ENCODE measurements around the gene MYBPC2. TPM values are rescaled to one million over a fixed set of nuclear protein-coding genes. Genes with fewer than 3 reads are reported as not detected.

The MYBPC2 gene
- total RNA-seq, 4 donors from 2014 or later: 358 to 988 (median 442) TPM

DNA sequence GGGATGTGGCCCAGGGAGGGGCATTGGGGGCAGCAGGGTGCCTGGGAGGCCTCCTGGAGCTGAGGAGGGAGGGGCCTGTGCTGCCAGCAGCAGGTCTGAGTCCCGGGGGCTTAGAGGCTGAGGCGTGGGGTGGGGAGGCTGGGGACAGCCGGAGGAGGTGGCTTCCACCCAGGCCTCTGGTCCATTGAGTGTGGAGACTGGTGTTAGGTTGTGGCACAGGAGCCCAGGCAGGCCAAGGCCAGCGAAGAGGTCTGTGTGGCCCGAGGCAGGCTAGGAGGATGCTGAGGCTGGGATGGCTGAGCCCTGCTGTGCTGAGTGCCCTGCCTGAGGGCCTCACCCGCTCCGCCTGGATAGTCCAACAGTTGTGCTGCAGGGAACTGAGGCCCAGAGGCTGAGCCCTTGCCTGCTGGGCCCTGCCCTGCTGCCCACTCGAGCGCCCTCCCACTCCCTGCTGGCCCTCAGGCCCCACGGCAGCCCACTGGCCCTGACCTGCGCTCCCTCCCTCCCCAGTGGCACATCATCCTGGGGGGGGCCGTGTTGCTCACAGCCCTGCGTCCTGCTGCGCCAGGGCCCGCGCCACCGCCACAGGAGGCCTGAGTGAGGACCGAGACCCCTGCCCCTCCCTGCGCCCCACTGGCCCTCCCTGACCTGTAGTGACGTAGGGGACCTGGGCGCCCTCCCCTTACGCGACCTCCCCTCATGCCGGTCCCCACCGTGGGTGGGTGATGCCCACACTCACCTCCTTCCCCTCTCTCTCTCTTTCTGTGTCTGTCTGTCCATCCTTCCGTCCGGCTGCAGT lies 48.9 kb downstream of the MYBPC2 start:
- Histone ChIP-seq H3K9me3 (no peaks in the 10 kb centered on the region), H3K27ac (no peak overlapping the region), H3K4me1 (peaks cover 13 to 15% of the 10 kb centered on the region in 2 donors), H3K27me3 (no peaks in the 10 kb centered on the region), H3K36me3 (peaks cover 0 to 43% of the 10 kb centered on the region in 2 donors), H3K4me3 (no peak overlapping the region)
- ATAC-seq (no peak), DNase-seq (no peak)
- TF ChIP-seq, protein P1, sequence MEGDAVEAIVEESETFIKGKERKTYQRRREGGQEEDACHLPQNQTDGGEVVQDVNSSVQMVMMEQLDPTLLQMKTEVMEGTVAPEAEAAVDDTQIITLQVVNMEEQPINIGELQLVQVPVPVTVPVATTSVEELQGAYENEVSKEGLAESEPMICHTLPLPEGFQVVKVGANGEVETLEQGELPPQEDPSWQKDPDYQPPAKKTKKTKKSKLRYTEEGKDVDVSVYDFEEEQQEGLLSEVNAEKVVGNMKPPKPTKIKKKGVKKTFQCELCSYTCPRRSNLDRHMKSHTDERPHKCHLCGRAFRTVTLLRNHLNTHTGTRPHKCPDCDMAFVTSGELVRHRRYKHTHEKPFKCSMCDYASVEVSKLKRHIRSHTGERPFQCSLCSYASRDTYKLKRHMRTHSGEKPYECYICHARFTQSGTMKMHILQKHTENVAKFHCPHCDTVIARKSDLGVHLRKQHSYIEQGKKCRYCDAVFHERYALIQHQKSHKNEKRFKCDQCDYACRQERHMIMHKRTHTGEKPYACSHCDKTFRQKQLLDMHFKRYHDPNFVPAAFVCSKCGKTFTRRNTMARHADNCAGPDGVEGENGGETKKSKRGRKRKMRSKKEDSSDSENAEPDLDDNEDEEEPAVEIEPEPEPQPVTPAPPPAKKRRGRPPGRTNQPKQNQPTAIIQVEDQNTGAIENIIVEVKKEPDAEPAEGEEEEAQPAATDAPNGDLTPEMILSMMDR (IDR thresholded peaks at IDR 0.05 in 4 of 5, conservative IDR thresholded peaks at IDR 0.05 in 1 of 5): no peak
- no peak for TF ChIP-seq POLR2A (IDR thresholded peaks at IDR 0.05)
- in situ Hi-C loops (cut with MboI; ENCODE audit: low sequenced_read_pairs in 4 of 4) (no loop called here), intact Hi-C loops (cut with DNase I; ENCODE audit: low total_unique reads) (loop anchor here (10.0 kb wide), 1 partner anchor 277 kb away; the partner anchor contains the start of gene MYH14)

DNA sequence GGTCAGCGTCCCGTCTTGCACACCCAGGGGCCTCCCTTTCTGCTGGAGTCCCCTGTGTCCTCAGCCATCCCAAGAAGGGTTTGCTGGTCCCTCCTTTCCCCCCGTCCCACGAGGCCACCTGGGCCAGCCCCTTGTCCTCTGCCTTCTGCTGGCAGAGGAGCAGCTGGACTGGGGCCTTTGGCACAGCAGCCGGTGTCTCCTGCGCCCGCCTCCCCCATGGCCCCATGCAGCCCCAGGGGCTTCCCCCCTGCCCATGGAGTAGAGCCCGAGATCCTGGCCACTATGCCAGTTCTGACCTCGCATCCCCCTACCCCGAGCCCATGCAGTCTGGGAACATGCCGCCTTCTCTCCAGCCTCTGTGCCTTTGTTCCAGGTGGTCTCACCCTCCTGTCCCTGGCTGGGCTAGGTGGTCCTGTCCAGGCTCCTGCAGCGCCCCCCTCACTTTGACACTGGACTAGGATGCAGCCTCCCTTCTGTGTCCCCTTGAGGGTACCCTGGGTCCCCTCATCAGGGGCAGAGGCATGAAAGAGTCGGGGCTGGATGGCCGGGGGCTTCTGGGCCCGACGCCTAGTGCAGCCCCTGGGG lies 49.7 kb downstream of the MYBPC2 start:
- DNase-seq (no peak), ATAC-seq (no peak)
- Histone ChIP-seq H3K9me3 (no peaks in the 10 kb centered on the region), H3K27me3 (no peaks in the 10 kb centered on the region), H3K36me3 (peaks cover 0 to 51% of the 10 kb centered on the region in 2 donors), H3K4me1 (peaks cover 6 to 8% of the 10 kb centered on the region in 2 donors), H3K4me3 (no peak overlapping the region), H3K27ac (peak overlapping the region in 1 of 4 donors; percentile 22)
- in situ Hi-C loops (cut with MboI; ENCODE audit: low sequenced_read_pairs in 4 of 4) (no loop called here), intact Hi-C loops (cut with DNase I; ENCODE audit: low total_unique reads) (loop anchor here (10.0 kb wide), 1 partner anchor 278 kb away; the partner anchor contains the start of gene MYH14)
- TF ChIP-seq, protein P1 (IDR thresholded peaks at IDR 0.05 in 4 of 5, conservative IDR thresholded peaks at IDR 0.05 in 1 of 5): no peak
- no peak for TF ChIP-seq POLR2A (IDR thresholded peaks at IDR 0.05)

DNA sequence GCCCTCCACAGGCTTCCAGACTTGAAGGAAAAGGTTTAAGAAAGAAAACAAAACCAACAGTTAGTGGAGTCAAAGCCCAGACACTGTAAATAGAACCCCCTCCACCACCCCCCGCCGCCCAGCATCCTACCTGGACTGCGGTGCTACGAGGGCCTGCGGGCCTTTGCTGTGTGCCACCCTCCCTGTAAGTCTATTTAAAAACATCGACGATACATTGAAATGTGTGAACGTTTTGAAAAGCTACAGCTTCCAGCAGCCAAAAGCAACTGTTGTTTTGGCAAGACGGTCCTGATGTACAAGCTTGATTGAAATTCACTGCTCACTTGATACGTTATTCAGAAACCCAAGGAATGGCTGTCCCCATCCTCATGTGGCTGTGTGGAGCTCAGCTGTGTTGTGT lies 50.2 kb downstream of the MYBPC2 start:
- peaks cover under 1 to 4% of the 10 kb centered on the region in 2 donors for H3K4me1 ChIP-seq
- ATAC-seq: no peak
- no peak for DNase-seq
- intact Hi-C loops (cut with DNase I; ENCODE audit: low total_unique reads): loop anchor here (10.0 kb wide), 1 partner anchor 278 kb away; the partner anchor contains the start of gene MYH14
- no peaks in the 10 kb centered on the region for H3K9me3 ChIP-seq
- no peak for TF ChIP-seq POLR2A (IDR thresholded peaks at IDR 0.05)
- H3K36me3 ChIP-seq: peaks cover 0 to 54% of the 10 kb centered on the region in 2 donors
- H3K27me3 ChIP-seq: no peaks in the 10 kb centered on the region
- H3K27ac ChIP-seq: peak overlapping the region in 2 of 4 donors; percentile 22 to 42
- no peak overlapping the region for H3K4me3 ChIP-seq
- in situ Hi-C loops (cut with MboI; ENCODE audit: low sequenced_read_pairs in 4 of 4): no loop called here

DNA sequence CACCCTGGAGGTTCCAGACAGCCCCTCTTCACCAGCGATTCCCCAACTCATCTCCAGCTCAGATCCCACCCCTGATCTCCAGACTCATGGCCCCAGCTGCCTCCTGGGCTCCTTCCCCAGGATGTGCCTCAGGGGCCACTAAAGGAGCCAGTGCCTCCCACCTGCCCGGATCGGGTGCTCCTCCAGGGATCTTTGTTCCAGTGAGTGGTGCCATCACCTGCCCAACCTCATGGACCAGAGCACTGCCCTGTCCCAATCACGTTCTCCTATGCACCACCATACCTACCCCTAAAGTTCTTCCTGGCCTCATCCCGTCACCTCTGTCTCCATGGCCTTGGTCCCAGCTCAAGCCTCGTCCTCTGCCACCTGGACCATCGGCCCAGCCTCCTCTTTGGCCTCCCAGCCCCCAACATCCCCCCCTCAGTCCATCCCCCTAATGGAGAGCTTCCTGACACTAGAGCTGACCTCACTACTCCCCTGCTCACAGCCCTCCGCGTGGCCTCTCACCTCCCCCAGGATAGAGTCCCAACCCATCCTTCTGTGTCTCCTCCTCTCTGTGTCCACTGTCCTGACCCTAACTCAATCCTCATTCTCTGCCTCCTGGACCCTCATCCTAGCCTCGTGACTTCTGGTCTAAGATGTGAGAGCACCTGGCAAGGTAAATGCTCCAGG lies 52.7 kb downstream of the MYBPC2 start:
- peak overlapping the region in 2 of 4 donors; percentile 26 to 85 for H3K27ac ChIP-seq
- DNase-seq (no peak), ATAC-seq (no peak)
- peaks cover 0 to 33% of the 10 kb centered on the region in 2 donors for H3K36me3 ChIP-seq
- no peaks in the 10 kb centered on the region for H3K9me3 ChIP-seq
- intact Hi-C loops (cut with DNase I; ENCODE audit: low total_unique reads): loop anchor here (10.0 kb wide), 1 partner anchor 281 kb away; the partner anchor contains the start of gene MYH14
- peaks cover 1 to 10% of the 10 kb centered on the region in 2 donors for H3K4me1 ChIP-seq
- in situ Hi-C loops (cut with MboI; ENCODE audit: low sequenced_read_pairs in 4 of 4): no loop called here
- no peaks in the 10 kb centered on the region for H3K27me3 ChIP-seq
- TF ChIP-seq, protein P1 (IDR thresholded peaks at IDR 0.05 in 4 of 5, conservative IDR thresholded peaks at IDR 0.05 in 1 of 5): no peak
- TF ChIP-seq POLR2A (IDR thresholded peaks at IDR 0.05): no peak
- no peak overlapping the region for H3K4me3 ChIP-seq
